Esophagus squamous epithelium (tissue), 4 donors: ENCODE data around the gene STAT2.

ENCODE experiments used
- POLR2A ChIP-seq, 4 donors: fragments of 450-650 bp; IDR thresholded peaks; one replicate each; pipeline ENCODE4 v1.6.1; 2017; ENCODE audit warnings: antibody characterized with exemption in 4 of 4, mild to moderate bottlenecking in 4 of 4, moderate library complexity in 3 of 4
- TF ChIP-seq, protein P1 (sequence below), 6 experiments: fragments of 450-650 bp in 4 of 6; fragments of 200-600 bp in 2 of 6; sonication (generic) in 2 of 6; IDR thresholded peaks; one replicate each; pipeline ENCODE4 v1.5.1; 2016 to 2019; ENCODE audit warnings: antibody characterized with exemption in 6 of 6, mild to moderate bottlenecking in 4 of 6, moderate library complexity in 4 of 6

- TF ChIP-seq, protein P1, sequence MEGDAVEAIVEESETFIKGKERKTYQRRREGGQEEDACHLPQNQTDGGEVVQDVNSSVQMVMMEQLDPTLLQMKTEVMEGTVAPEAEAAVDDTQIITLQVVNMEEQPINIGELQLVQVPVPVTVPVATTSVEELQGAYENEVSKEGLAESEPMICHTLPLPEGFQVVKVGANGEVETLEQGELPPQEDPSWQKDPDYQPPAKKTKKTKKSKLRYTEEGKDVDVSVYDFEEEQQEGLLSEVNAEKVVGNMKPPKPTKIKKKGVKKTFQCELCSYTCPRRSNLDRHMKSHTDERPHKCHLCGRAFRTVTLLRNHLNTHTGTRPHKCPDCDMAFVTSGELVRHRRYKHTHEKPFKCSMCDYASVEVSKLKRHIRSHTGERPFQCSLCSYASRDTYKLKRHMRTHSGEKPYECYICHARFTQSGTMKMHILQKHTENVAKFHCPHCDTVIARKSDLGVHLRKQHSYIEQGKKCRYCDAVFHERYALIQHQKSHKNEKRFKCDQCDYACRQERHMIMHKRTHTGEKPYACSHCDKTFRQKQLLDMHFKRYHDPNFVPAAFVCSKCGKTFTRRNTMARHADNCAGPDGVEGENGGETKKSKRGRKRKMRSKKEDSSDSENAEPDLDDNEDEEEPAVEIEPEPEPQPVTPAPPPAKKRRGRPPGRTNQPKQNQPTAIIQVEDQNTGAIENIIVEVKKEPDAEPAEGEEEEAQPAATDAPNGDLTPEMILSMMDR (IDR thresholded peaks at IDR 0.05), result no peak
- TF ChIP-seq POLR2A (IDR thresholded peaks at IDR 0.05), result no peak
Measured at GRCh38 chr12:56339158-56339422, 20.8 kb downstream of the STAT2 start.
